H7 (cell line): Measurements from ENCODE around the gene USP12. TPM values are rescaled to one million over a fixed set of nuclear protein-coding genes. Genes with fewer than 3 reads are reported as not detected.
"Not testable (repeated sequence)": the region's sequence is repeated elsewhere in the genome, so short reads cannot be mapped to it uniquely, and the experiment has no call there.

Experiments
- DNase-seq: peaks from one replicate; pipeline ENCODE4 v3.0.0; 2012
- H3K27me3 ChIP-seq: 2 replicates; pipeline ENCODE4 v1.6.0; 2011; ENCODE audit warnings: mild to moderate bottlenecking, low read length; ENCODE audit not compliant: control insufficient read depth, insufficient read depth
- H3K36me3 ChIP-seq: replicated peaks from 2 replicates; pipeline ENCODE4 v1.5.1; 2011; ENCODE audit warnings: low read length; ENCODE audit not compliant: control insufficient read depth, insufficient read depth
- H3K4me3 ChIP-seq: 2 replicates; pipeline ENCODE4 v1.5.1; 2011; ENCODE audit warnings: low read depth, mild to moderate bottlenecking, control low read depth, low read length, moderate library complexity; ENCODE audit not compliant: insufficient read depth
- total RNA-seq: library from RNA; depleted of rRNA; stranded (reverse); fragments of >200 nt; shearing (Covaris generic); gene quantifications from 2 replicates; pipeline ENCODE4 v1.2.3, GENCODE V29; 2014

Gene USP12
- total RNA-seq, 1 experiment from 2014 or later: 10.5 TPM

DNA sequence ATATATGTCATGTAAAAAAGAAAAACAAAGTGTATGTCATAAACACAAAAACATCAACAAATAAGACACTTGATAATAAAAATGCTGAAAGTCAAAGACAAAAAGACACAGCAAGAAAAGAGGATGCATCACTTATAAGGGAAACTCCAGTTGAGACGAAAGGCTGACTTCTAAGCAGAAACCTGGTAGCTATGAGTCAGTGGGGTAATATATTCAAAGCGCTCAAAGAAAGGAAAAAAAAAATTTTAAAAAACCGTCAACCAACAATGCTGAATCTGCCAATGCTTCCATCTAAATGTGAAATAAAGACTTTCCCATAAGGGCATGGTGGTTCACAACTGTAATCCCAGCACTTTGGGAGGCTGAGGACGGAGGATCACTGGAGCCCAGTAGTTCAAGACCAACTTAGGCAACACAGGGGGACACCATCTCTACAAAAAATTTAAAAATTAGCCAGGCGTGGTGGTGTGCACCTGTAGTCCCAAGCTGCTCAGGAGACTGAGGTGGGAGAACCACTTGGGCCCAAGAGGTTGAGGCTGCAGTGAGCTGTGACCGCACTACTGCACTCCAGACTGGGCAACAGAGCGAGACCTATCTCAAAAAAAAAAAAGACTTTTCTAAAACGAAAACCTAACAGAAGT lies 24.0 kb downstream of the USP12 start:
- H3K4me3 ChIP-seq: no peak overlapping the region
- no peaks in the 10 kb centered on the region for H3K36me3 ChIP-seq
- H3K27me3 ChIP-seq: no peaks in the 10 kb centered on the region
- no peak for DNase-seq

DNA sequence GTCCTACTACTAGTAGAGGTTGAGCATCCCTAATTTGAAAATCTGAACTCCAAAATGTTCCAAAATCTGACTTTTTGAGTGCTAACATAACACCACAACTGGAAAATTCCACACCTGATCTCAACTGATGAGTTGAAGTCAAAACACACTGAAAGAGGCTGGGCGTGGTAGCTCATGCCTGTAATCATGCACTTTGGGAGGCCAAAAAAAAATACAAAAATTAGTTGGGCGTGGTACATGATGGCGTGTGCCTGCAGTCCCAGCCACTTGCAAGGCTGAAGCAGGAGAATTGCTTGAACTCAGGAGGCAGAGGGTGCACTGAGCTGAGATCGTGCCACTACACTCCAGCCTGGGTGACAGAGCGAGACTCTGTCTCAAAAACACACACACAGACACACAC lies 29.9 kb downstream of the USP12 start:
- no peak overlapping the region for H3K4me3 ChIP-seq
- H3K36me3 ChIP-seq: no peaks in the 10 kb centered on the region
- no peak for DNase-seq
- H3K27me3 ChIP-seq: no peaks in the 10 kb centered on the region

DNA sequence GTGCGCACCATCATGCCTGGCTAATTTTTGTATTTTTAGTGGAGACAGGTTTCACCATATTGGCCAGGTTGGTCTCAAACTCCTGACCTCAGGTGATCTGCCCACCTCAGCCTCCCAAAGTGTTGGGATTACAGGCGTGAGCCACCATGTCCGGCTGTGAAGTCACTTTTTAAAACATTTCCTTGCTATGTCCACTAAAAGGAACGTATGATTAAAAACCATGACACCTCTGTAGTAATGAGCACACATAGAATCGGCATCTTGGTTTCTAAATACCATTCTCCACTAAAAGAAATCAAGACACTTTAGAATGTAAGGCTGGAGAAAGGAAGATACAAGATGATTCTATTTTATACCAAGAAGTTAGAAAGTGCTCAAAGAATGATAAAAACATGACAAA lies 30.5 kb downstream of the USP12 start:
- not testable (repeated sequence) for H3K27me3 ChIP-seq, H3K36me3 ChIP-seq, H3K4me3 ChIP-seq, DNase-seq

DNA sequence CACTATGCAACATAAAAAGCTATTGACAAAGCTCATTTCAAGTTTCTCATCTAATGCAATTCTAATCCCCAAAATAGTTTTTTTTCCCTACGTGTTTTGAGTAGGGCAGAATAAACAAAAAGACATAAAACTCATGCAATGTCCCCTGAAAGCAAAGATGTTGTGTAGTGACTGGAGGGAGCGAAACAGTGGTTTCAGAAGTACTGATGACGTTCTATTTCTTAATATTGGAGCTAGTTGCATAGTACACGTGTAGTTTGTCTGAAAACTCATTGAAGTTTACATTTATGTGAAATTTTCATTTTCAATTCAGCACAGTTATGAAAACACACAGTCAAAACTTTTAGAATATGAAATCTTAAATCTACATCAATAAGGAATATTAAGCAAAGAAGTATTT lies 31.6 kb downstream of the USP12 start:
- Histone ChIP-seq H3K36me3 (no peaks in the 10 kb centered on the region), H3K27me3 (no peaks in the 10 kb centered on the region), H3K4me3 (no peak overlapping the region)
- DNase-seq: no peak

DNA sequence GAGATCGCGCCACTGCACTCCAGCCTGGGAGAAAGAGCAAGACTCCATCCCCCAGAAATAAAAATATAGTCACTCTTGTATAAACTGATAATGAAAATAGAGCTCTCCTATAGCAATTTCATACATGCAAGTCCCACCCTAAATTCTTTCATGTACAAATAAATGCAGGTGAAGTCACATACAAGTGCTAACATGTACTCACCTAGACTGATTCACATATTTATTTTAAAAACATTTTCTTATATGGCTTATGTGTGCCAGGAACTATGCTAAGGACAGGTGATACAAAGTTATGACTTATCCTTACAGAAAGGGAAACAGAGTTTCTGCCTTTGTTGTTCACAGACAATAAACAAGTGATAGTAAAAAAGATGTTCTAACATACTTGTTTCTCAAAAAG lies 32.0 kb downstream of the USP12 start:
- no peaks in the 10 kb centered on the region for H3K36me3 ChIP-seq
- H3K4me3 ChIP-seq: no peak overlapping the region
- DNase-seq: no peak
- no peaks in the 10 kb centered on the region for H3K27me3 ChIP-seq

DNA sequence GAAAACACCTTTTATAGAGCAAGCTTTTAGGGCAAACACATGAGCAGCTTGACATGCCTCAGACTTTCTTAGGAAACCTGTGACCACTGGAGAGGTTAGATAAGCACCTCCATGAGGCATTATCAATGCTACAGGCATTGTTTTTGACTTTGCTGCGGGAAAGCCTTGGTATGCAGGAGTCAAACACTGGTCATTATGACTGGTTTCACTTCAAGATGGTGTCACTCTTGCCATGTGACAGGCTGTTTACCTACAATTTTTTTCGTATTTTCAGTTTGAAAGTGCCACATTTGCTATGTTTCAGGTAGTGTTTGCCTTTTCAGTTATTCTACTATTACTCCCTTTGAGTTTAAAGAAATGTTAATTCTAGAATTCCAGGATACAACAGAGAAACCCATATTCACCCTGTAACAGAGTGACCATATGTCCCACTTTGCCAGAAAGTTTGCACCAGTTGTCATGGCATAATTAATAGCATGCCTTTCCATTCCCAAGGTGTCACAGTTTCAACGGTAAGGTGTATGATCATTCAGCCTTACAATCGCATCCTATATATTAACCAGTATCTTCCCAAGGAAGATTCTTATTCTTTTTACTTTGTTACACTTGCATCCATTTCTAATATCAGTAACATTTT lies 33.0 kb downstream of the USP12 start:
- Histone ChIP-seq H3K4me3 (no peak overlapping the region), H3K27me3 (no peaks in the 10 kb centered on the region), H3K36me3 (no peaks in the 10 kb centered on the region)
- DNase-seq: no peak

DNA sequence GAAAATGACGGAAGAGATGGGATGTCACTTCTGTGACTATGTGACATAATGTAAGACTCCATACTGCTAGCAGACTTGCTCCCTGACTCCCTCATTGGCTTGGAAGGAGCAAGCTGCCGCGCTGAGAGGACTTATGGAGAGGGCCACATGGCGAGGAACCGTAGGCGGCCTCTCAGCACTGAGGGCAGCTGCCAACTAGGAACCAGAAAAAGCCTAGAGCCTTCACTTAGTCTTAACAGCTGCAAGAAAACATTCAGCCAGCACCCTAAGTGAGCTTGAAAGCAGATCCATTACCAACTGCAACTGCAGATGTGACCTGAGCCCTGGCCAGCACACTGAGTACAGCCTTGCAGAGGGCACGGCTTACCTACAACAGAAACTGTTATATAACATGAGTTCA lies 33.9 kb downstream of the USP12 start:
- no peak overlapping the region for H3K4me3 ChIP-seq
- H3K27me3 ChIP-seq: no peaks in the 10 kb centered on the region
- DNase-seq: no peak
- H3K36me3 ChIP-seq: no peaks in the 10 kb centered on the region

DNA sequence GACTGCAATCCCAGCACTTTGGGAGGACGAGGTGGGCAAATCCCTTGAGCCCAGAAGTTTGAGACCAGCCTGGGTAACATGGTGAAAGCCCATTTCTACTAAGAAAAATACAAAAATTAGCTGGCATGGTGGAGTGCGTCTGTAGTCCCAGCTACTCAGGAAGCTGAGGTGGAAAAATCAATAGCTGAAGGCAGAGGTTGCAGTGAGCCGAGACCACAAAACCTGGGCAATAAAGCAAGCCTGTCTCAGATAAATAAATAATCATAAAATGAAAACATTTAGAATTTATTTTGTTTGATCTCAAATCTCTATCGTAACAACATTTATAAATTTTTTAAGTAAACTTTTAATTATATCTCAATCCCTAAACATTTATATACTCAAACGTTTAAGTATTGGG lies 36.6 kb downstream of the USP12 start:
- H3K27me3 ChIP-seq: no peaks in the 10 kb centered on the region
- no peak overlapping the region for H3K4me3 ChIP-seq
- H3K36me3 ChIP-seq: no peaks in the 10 kb centered on the region
- DNase-seq: no peak

DNA sequence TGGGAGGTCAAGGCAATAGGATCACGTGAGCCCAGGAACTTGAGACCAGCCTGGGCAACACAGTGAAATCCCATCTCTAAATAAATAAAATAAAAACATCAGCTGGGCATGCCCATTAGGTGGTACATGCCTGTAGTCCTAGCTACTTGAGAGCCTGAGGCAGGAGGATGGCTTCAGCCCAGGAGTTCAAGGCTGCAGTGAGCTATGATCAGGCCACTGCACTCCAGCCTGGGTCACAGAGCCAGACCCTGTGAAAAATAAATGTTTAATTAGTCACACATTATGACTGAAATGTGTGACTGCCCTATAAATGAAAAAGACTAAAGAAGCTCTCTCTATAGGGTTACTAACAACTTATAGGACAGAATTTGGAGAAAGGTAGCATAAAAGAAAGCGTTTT lies 37.7 kb downstream of the USP12 start:
- Histone ChIP-seq H3K4me3 (no peak overlapping the region), H3K36me3 (no peaks in the 10 kb centered on the region), H3K27me3 (no peaks in the 10 kb centered on the region)
- DNase-seq: no peak

DNA sequence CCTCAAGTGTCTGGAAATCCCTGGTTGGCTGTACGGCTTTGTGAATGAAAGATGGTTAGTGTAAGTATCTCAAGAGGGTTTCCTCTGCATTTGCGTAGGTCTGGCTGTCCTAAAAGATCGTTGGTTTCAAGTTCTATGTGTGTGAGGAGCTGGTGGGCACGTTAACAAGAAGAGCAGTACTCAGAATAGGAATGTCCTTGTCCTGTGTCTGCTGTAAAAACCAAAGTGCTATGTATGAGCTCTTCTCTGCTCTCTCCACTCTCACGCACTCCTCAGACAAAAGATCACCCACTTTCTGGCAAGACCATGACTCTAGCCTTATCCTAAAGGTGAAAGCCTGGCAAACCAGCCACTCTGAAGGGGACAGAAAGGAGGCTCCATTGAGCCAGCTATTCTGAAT lies 39.1 kb downstream of the USP12 start:
- Histone ChIP-seq H3K36me3 (no peaks in the 10 kb centered on the region), H3K4me3 (no peak overlapping the region), H3K27me3 (no peaks in the 10 kb centered on the region)
- DNase-seq: no peak

DNA sequence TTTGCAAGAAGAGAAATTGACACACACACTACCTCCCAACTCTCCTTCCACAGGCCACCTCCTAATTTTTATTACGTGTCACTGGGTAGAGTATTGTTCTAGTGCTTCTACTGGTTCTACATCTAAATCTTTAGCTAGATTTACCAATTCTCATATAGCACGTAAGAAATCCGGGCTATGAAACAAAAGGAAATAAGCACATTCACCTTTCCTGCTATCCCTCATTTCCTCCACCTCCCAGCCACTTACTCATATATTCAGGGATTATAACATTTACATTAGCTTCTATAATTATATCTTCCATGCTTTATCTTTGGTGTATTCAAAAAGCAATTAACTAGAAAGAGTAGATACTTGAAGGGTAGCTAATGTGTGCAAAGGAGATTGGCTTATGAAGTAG lies 39.7 kb downstream of the USP12 start:
- no peak for DNase-seq
- no peak overlapping the region for H3K4me3 ChIP-seq
- no peaks in the 10 kb centered on the region for H3K27me3 ChIP-seq
- no peaks in the 10 kb centered on the region for H3K36me3 ChIP-seq

DNA sequence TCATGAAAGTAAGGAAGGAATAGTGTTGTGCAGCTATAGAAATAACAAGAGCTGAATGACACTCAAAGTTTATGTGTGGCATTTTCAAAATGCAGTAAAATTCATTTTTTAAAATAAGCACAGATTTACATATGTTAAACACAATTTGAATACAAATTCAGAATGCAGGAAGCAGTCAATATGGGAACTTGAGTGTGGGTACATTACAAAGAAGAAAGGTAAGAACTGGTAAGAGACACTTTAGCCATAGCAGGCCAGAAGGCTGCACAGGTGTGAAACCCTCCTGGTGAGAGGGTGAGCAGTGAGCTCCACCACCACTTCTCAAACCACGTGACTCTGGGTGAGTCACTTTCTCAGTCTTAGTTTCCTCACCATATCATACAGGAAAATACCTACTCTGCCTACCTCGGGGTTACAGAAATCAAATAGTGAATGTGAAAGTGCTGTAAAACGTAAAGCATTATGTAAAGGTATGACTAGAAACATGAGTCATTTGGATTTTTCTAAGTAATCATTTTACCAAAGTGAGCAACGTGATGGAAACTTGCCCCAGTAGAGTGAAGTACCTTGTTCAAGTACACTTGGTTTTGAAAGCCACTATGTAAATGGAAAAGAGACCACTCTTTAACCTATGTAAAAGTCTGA lies 40.5 kb downstream of the USP12 start:
- H3K4me3 ChIP-seq: no peak overlapping the region
- no peaks in the 10 kb centered on the region for H3K27me3 ChIP-seq
- no peaks in the 10 kb centered on the region for H3K36me3 ChIP-seq
- no peak for DNase-seq

DNA sequence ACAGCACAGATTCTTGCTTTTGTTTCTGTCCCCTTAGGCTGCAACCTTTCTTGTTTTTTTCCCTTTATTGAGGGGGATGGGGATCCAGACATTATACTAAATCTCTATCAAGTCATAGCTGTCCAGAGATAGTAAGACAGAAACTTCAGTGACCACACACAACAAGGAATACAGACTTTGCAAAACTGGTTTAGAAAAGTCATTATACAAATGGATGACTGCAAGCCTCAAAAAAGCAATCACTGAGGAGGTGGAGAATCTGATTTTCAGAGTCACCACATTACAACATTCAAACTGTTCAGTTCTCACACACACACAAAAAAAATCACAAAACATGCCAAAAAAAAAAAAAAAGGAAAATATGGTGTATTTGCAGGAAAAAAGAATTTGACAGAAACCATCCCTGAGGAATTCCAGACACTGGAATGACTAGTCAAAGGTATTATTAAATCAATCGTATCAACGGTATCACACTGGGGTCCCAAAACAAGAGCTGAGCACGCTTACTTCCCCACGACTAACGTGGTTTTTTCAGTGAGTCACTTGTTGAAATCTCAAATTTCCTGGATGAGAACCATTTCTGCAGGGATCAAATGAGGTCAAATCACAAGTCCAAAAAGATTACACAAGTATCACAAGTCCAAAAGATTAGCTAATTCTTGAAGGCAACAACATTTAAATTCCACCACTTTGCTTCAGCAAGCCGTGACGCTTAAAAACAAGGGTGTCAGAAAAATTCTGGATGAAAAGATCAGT lies 41.2 kb downstream of the USP12 start:
- H3K27me3 ChIP-seq: no peaks in the 10 kb centered on the region
- H3K36me3 ChIP-seq: peaks cover 1% of the 10 kb centered on the region; the same call in 1 of the 2 replicates
- DNase-seq: no peak
- no peak overlapping the region for H3K4me3 ChIP-seq

DNA sequence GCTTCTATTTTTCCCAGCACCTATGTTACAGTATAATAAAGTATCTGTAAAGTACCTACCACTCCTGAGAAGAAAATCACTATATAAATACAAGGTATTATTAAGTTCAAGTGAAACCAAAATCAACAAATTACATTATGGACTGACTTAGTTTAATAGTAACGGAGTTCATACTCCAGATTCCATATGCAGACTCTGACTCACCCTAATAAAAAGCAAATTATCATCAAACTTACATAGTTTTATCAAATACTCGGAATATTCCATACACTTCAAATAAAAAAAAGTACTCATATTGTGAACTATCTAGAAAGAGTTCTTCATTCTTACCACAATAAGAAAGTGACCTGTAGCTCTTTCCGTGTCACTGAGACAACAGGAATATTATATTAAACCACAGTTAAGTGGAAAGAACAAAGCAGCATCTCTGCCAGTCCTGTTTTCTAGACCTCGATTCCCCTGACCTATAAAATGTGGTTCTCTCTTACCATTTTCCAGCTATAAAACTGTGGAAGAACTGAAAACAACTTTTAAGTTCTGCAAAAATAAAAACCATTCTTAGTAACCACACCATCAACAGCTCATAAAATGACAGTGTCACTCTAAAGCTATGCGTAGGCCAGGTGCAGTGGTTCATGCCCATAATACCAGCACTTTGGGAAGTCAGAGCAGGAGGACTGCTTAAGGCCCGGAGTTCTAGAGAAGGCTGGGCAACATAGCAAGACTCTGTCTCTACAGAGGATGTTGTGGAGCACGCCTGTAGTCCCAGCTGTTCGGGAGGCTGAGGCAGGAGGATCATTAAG lies 42.6 kb downstream of the USP12 start:
- DNase-seq: no peak
- Histone ChIP-seq H3K27me3 (no peaks in the 10 kb centered on the region), H3K36me3 (peaks cover 1% of the 10 kb centered on the region; the same call in 1 of the 2 replicates), H3K4me3 (no peak overlapping the region)
